Activated CD4-positive, CD25-positive, alpha-beta regulatory T cell treated with anti-CD3 and anti-CD28 coated beads, Interleukin-2, amount 50 U/mL, for 72 hours (primary cell): Measurements from ENCODE around the gene TREML1.
"Not testable (repeated sequence)": the region's sequence is repeated elsewhere in the genome, so short reads cannot be mapped to it uniquely, and the experiment has no call there.

Experiments used
- DNase-seq: peaks from one replicate; pipeline ENCODE4 v3.0.0; 2021

TREML1 gene

DNA sequence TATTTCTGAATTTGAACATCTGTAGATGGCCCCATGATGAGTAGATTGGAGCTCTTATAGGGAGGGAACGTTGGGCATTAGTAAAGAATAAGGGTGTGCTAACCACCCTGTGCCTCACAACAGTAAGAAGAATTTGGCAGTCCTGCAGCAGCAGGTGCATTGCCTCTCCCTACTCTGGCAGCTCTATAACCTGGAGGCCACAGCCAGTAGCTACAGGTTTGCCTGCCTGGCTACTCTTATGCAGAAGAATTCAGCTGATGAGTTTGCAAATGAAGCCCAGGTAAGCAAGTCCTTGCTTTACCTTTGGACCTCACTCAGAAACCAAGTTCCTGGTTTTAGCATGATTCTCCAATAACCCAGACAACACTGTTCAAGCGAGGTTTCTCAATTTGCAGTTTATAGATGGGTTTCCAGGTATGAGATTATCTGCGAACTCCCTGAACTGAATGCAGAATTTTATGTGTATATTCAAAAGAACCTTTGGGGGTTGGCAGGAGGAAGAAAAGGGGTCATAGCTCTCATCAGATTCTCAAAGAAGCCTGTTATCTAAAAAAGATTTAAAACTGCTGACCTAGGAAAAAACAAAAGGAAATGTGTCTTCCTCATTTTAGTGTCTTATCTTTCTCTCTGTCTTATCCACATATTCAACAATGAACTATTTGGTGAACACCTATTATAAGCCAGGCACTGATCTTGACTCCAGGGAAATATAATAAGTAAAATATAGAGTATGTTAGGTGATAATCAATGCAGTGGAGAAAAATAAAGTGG lies 18.9 kb downstream of the TREML1 start:
- no peak for DNase-seq

DNA sequence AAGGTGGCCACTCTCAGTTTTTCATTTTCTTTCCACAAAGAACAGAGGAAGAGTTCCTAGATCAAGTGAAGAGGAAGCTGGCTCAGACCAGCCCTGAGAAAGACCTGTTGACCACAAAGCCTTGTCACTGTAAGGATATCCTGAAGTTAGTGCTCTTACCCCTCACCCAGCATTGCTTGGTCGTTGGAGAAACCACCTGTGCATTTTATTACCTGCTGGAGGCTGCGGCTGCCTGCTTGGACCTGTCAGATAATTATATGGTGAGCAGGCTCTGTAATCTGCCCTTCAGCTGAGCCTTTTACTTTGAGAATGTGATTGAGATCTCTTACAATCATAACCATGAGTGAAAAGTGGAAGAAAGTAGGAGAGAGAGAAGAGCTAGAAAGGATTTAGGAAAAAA lies 21.9 kb downstream of the TREML1 start:
- DNase-seq: no peak

DNA sequence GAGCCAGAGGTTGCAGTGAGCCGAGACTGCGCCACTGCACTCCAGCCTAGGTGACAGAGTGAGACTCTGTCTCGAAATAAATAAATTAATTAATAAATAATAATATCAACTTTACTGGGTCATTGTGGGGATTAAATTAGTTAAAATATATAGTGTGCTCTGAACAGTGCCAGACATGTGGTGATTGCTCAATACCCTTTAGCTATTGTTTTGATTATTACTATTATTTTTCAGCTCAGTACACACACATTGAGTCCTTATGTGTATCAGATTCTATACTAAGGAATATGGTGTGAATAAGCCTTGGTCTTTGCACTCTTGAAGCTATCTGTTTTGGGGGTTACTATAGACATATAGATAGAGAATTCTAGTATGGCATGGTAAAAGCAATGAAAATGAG lies 28.9 kb downstream of the TREML1 start:
- no peak for DNase-seq

DNA sequence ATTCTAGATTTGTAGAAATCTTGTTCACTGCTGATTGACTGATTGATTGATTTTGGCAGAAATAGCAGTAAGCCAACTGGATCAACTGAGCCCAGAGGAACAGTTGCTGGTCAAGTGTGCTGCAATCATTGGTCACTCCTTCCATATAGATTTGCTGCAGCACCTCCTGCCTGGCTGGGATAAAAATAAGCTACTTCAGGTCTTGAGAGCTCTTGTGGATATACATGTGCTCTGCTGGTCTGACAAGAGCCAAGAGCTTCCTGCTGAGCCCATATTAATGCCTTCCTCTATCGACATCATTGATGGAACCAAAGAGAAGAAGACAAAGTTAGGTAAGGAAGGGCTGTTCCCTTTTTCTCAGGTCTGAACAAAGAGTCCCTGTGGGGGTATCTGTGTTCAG lies 31.2 kb downstream of the TREML1 start:
- no peak for DNase-seq

DNA sequence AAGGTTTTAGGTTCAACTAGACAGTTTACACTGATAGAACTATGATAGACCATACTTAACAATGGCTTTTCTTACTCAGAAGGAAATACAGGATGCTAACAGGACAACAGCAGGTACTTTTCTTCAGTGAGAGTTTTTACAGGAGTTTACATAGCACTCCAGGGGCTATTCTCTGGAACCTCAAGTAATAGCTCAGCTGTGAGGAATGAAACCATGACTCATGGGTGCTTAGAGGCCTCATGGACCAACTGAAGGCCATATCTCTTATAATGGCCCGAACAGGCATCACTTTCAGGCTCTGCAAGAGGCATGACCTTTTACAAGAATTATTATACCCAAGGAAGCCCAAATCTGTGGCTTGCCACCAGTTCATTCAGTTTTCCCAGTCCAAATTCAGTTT lies 31.8 kb downstream of the TREML1 start:
- no peak for DNase-seq

DNA sequence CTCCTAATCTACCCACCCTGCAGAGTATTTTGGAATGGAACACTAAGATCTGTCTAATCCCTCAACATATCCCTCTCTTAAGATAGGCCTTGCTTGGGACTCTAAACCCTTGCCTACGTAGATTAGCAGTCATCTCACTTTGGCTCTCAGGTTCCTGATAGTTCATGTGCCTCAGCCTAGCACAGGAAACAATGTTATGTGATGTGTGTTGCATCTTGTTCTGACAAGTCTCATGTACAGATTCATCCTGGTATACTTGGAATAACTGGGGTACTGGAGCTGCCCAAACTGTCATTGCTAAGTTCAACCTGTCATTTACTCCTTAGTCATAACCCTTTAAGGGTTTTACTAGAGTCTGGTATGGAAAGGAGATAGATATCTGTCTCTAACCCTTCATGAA lies 34.1 kb downstream of the TREML1 start:
- no peak for DNase-seq

DNA sequence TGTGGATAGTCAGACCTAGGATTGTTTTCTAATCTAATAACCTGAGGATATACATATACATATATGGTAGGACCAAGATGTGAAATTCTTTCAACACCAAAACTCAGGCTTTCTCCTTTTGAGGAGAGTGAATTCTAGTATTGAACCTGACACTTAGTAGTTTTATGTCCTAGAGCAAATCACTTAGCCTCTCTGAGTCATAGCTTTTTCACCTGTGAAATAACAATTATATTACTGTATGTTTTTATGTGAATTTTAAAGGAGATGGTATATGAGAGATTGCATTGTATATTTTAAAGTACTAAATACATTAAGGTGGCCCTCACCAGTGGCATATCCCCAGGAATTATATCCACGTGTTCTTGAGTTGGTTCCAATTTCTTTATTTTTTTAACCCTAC lies 34.6 kb downstream of the TREML1 start:
- no peak for DNase-seq

DNA sequence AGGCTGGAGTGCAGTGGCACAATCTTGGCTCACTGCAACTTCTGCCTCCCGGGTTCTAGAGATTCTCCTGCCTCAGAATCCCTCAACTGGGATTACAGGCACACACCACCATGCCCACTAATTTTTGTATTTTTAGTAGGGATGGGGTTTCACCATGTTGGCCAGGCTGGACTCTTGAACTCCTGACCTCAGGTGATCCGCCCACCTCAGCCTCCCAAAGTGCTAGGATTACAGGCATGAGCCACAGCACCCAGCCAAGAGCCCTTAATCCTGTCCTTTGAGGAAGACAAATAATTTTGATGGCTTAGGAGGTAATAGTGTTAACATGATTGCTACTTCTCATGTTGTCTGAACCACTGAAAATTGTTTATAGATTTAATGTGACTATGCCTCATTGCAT lies 39.1 kb downstream of the TREML1 start:
- DNase-seq: not testable (repeated sequence)

DNA sequence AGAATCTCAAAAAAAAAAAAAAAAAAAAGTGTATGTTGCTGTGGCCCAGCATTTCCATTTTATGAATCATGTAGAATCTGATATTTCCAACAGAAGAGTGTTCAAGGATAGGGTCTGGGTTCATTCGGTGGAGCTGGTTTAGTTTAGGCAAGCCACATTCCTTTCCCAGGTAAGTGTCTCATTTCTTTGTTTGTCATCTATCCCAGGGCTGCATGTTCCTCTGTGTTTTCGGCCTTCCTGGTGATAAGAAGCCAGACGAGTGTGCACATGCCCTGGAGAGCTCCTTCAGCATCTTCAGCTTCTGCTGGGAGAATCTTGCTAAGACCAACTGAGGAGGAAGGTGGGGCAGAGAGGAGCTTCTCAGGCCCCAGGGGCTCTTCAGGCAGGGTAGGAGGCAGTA lies 43.1 kb downstream of the TREML1 start:
- no peak for DNase-seq

DNA sequence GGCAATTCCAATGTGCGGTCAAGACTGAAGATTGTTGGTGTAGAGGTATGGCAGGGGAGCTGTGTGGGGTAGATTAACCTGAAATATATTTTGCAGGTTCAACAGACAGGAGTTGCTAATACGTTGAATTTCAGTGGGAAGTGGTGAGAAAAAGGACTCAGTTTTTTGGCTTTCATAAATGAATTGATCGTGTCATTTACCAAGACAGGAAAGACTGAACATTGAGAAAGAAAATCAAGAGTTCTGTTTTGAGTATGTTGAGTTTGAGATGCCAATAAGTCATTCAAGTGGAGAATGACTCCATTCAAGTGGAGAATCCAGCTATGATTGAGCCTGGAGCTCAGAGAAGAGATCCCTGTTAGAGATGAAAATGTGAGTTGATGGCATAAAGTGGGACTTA lies 50.3 kb downstream of the TREML1 start:
- DNase-seq: no peak

DNA sequence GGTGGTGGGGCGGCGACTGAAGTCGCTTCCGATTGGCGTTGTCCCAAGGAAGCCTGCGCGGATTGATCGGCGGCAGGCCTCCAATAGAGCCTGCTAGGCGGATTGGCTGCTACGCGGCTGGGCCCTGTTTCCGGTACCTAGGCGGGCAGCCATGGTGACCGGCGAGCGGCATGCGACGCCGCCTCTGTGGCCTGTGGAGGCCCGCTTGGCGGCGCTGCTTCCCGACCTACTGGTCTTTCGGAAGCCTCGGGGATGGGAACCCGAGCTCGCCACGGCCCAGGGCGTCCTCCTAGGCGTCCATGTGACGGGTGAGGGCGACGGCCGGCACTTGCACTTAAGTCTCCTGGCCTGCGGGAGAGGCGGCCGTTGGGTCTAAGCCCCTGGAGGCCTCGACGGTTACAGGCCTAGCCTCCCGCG lies 53.3 kb downstream of the TREML1 start:
- peak; percentile 36 for DNase-seq
